ENCODE results near the gene DLX5. TPM values are rescaled to one million over a fixed set of nuclear protein-coding genes. Genes with fewer than 3 reads are reported as not detected.
A peak's percentile ranks its signal among the peaks of the same experiment; 100 is the strongest.

Gene DLX5
- total RNA-seq, 2 donors from 2014 or later: not detected

DNA sequence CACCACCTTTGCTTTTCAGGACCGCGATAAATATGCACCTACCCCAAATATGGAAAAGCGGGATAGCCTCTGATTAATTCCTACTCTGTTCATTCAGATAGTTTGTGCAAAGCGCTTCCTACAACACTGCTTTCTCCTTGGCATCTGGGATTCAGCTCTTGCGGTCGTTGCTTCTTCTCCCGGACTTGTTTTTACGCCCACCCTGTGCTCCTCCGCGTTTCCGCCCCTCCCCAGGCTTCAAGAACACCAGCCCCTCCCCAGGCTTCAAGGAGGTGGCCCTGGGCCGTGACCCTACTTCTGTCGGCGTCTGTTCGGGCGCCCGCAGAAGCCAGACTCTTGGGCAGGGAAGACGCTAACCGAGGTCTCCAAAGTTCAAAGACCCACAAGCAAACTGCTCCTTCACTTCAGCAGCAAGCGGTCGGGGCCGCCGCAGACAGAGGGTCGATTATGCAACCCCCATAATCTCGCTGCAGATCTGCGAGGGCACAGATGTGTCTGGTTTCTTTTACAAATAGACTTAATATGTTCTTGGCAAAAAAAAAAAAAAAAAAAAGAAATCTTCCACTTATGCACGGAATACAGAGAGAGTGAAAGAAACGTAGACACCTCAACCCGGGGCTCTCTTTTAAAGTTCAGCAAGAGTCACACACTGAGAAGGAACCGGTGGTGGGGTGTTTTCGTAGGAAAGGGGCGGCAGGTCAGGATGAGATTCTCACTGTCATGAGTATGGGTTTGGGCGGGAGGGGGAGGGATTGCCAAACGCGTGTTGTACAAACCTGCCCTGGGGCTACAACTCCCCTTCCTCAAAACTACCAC, 1.9 kb downstream of the DLX5 start:
- H3K9me3 ChIP-seq (ENCODE audit: control insufficient read depth, low read length, poor library complexity, severe bottlenecking): no peaks in the 10 kb centered on the region
- H3K36me3 Mint-ChIP-seq (ENCODE audit: low read depth): peaks cover 9% of the 10 kb centered on the region
- DNase-seq (no peak), ATAC-seq (no peak)
- peaks cover 43% of the 10 kb centered on the region for H3K4me1 Mint-ChIP-seq
- H3K4me3 Mint-ChIP-seq: peak overlapping the region; percentile 10
- H3K27ac Mint-ChIP-seq: no peak overlapping the region
- H3K27me3 Mint-ChIP-seq: peaks cover 95% of the 10 kb centered on the region

DNA sequence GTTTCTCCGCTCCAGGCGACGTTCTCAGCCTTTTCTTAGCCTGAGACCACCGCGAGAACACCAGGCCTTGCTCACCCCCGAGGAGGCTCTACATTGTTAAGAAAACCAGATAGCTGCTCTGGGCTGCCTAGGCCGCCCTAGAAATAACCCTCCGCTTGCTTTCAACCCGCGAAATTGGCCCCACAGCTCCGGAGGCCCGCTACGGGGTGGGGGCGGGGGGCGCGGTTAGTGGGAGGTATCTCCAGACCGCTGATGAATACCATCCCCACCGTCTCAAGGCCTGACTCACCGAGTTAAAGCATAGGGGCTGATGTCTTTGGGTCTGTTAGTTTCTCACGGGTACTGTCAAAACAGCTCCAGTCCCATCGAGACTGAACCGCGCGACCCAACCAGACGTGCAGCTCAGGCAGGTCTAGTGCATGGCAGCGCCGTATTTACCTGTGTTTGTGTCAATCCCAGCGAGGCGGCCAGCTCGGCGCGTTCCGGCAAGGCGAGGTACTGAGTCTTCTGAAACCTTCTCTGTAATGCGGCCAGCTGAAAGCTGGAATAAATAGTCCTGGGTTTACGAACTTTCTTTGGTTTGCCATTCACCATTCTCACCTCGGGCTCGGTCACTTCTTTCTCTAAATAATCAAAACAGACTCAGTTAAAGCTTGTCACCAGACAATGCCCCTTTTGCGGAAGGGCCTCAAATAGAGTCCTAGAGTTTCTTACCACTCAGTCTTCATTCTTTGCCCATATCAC, 2.7 kb downstream of the DLX5 start:
- no peak overlapping the region for H3K27ac Mint-ChIP-seq
- H3K36me3 Mint-ChIP-seq (ENCODE audit: low read depth): peaks cover 13% of the 10 kb centered on the region
- peaks cover 95% of the 10 kb centered on the region for H3K27me3 Mint-ChIP-seq
- no peaks in the 10 kb centered on the region for H3K9me3 ChIP-seq (ENCODE audit: control insufficient read depth, low read length, poor library complexity, severe bottlenecking)
- ATAC-seq: no peak
- peaks cover 41% of the 10 kb centered on the region for H3K4me1 Mint-ChIP-seq
- DNase-seq: no peak
- peak overlapping the region; percentile 58 for H3K4me3 Mint-ChIP-seq

DNA sequence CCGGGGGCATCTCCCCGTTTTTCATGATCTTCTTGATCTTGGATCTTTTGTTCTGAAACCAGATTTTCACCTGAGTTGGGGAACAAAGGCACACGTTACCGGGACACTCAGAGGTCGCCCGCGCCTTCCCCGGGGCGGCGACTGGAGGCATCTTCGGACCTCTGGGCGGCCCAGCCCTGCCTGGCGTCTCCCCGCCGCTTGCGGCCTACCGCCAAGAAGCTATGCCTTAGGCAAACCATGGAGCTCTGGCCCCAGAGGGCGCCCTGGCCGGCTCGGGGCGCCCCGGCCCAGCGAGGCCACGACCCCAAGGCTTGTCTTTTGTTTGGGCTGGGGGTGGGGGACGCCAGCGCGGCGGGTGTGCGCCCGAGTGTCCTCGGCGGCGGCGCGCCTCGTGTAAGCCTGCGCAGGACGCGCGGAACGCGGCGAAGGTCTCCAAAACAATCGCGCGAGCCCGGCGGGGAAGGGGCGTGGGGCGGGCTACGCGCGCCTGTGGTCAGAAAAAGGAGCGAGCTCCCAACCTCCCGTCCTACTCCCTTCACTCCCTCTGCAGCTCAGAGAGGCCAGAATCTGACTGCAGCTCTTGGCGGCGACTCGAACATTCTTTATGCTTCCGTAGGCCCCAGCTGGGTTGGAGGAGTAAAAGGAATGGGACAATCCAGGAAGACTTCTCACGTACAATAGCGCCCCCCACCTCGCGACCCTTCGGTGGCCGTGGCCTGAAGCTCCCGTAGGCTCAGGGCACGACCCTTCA, 3.5 kb downstream of the DLX5 start:
- ATAC-seq (no peak), DNase-seq (no peak)
- H3K4me3 Mint-ChIP-seq: peak overlapping the region; percentile 58
- no peaks in the 10 kb centered on the region for H3K9me3 ChIP-seq (ENCODE audit: control insufficient read depth, low read length, poor library complexity, severe bottlenecking)
- peaks cover 13% of the 10 kb centered on the region for H3K36me3 Mint-ChIP-seq (ENCODE audit: low read depth)
- peaks cover 33% of the 10 kb centered on the region for H3K4me1 Mint-ChIP-seq
- peaks cover 95% of the 10 kb centered on the region for H3K27me3 Mint-ChIP-seq
- peak overlapping the region; percentile 51 for H3K27ac Mint-ChIP-seq

DNA sequence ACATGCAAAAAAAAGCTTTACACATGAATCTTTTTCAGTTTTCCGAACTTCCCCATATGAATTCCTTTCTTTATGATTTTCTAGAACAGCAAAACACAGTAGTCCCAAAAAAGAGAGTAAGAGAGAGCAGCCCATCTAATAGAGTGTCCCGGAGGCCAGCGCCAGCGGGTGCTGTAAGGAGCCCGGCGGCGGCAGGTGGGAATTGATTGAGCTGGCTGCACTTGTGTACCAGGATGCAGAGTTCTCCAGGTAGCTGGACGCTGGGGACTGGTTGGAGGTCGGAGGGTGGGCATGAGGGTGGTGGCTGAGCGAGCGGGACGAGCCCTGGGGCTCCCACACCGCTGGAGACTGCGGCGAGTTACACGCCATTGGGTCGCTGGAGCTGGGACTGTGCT, 4.0 kb downstream of the DLX5 start:
- Mint-ChIP-seq H3K27me3 (peaks cover 95% of the 10 kb centered on the region), H3K4me3 (peak overlapping the region; percentile 1), H3K27ac (peak overlapping the region; percentile 51), H3K36me3 (ENCODE audit: low read depth) (peaks cover 13% of the 10 kb centered on the region), H3K4me1 (peaks cover 28% of the 10 kb centered on the region)
- no peak for DNase-seq
- no peaks in the 10 kb centered on the region for H3K9me3 ChIP-seq (ENCODE audit: control insufficient read depth, low read length, poor library complexity, severe bottlenecking)
- ATAC-seq: no peak

GRCh38 chr7:97019710-97020225, 4.9 kb downstream of the DLX5 start:
- no peak for DNase-seq
- H3K4me1 Mint-ChIP-seq: peaks cover 24% of the 10 kb centered on the region
- H3K36me3 Mint-ChIP-seq (ENCODE audit: low read depth): peaks cover 13% of the 10 kb centered on the region
- ATAC-seq: no peak
- no peak overlapping the region for H3K27ac Mint-ChIP-seq
- no peaks in the 10 kb centered on the region for H3K9me3 ChIP-seq (ENCODE audit: control insufficient read depth, low read length, poor library complexity, severe bottlenecking)
- peaks cover 95% of the 10 kb centered on the region for H3K27me3 Mint-ChIP-seq
- no peak overlapping the region for H3K4me3 Mint-ChIP-seq

DNA sequence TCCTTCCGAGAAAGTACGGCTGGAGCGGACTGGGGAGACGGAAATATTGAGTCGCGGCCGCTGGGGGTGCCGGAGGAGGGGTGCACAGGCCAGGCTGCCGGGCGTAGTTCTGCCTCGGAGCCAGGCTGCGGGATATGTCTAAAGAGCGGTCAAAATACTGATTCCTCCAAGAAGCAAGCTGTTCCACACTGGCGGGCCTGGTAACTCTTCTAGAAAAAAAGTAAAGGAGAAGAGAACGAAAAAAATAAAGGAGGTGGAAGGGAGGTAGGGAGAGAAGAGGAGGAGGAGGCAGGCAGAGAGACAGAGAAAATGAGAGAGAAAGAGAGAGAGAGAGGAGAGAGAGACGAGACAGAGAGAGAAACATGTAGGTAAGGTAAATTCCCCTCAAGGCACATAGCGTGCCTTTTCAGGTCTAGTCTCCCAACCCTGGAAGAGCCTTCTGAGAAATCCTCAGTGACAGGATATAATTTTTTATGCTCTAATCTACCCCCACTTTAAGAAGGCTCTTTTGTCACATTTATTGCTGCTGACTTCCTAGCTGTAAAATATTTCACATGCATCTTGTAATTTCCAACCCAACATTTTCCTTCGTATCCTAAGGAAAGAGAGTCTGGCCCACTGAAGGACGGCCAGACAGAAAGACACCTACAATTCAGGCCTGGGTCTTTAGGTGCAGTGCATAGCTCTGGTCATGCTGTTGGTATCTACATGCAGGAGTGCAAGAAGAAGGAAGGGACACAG, 5.7 kb downstream of the DLX5 start:
- H3K27ac Mint-ChIP-seq: no peak overlapping the region
- DNase-seq (no peak), ATAC-seq (no peak)
- no peaks in the 10 kb centered on the region for H3K9me3 ChIP-seq (ENCODE audit: control insufficient read depth, low read length, poor library complexity, severe bottlenecking)
- H3K27me3 Mint-ChIP-seq: peaks cover 95% of the 10 kb centered on the region
- H3K36me3 Mint-ChIP-seq (ENCODE audit: low read depth): peaks cover 13% of the 10 kb centered on the region
- no peak overlapping the region for H3K4me3 Mint-ChIP-seq
- H3K4me1 Mint-ChIP-seq: peaks cover 18% of the 10 kb centered on the region

GRCh38 chr7:97018126-97018601, 6.5 kb downstream of the DLX5 start:
- Mint-ChIP-seq H3K4me3 (no peak overlapping the region), H3K27me3 (peaks cover 97% of the 10 kb centered on the region), H3K36me3 (ENCODE audit: low read depth) (peaks cover 13% of the 10 kb centered on the region), H3K27ac (no peak overlapping the region), H3K4me1 (peaks cover 20% of the 10 kb centered on the region)
- no peaks in the 10 kb centered on the region for H3K9me3 ChIP-seq (ENCODE audit: control insufficient read depth, low read length, poor library complexity, severe bottlenecking)
- DNase-seq: no peak
- ATAC-seq: no peak

DNA sequence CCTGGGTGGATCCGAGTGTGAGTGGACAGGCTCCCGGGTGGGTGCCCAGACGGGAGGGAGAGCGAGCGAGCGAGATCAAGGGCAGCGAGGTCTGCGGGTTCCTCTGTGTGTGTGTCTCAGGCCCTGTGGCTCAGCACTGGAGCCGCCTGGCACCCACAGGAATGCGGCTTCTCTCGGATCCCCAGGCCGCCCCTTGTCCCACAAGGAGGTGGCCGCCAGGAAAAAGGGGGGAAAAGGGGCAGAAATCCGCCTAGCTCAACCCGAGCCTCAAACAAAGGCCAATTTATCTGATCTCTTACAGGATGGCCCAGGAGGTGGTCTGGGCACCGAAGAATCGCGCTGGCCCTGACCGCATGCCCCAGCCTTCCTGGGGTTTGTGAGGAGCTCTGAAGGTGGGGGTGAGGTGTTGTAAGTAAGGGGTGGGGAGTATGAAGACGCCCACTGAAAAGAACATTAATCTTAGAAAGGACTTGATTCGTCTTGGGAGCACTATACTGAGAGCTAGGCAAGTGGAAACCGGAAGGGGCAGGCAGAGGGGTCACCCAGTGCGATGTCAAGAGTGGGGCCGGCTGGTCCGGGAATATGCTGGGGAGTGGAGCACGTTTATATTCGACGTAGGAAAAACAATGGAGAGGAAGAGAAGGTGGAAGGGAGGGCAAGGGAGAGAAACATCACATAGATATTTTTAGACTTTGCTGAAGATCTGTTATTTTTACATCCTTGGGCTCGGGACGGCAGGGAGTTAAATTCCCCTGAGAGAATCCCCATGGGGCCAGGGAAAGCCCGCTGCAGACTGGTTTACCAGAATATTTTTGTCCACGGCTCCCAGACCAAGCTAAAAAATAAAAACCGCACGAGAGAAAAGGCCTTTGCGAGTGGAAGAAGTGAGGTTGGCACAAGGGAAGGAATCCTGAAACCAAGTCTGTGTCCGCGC, 7.2 kb downstream of the DLX5 start:
- no peak for DNase-seq
- peak overlapping the region; percentile 7 for H3K4me3 Mint-ChIP-seq
- no peaks in the 10 kb centered on the region for H3K9me3 ChIP-seq (ENCODE audit: control insufficient read depth, low read length, poor library complexity, severe bottlenecking)
- H3K27ac Mint-ChIP-seq: no peak overlapping the region
- no peak for ATAC-seq
- H3K4me1 Mint-ChIP-seq: peaks cover 14% of the 10 kb centered on the region
- H3K36me3 Mint-ChIP-seq (ENCODE audit: low read depth): peaks cover 13% of the 10 kb centered on the region
- peaks cover 97% of the 10 kb centered on the region for H3K27me3 Mint-ChIP-seq

- no peak overlapping the region for H3K27ac Mint-ChIP-seq
- H3K4me1 Mint-ChIP-seq: peaks cover 11% of the 10 kb centered on the region
- no peak overlapping the region for H3K4me3 Mint-ChIP-seq
- H3K27me3 Mint-ChIP-seq: peaks cover 97% of the 10 kb centered on the region
- no peak for DNase-seq
- H3K36me3 Mint-ChIP-seq (ENCODE audit: low read depth): peaks cover 15% of the 10 kb centered on the region
- H3K9me3 ChIP-seq (ENCODE audit: control insufficient read depth, low read length, poor library complexity, severe bottlenecking): no peaks in the 10 kb centered on the region
- no peak for ATAC-seq
Measured at GRCh38 chr7:97016381-97017191, 8.0 kb downstream of the DLX5 start.

DNA sequence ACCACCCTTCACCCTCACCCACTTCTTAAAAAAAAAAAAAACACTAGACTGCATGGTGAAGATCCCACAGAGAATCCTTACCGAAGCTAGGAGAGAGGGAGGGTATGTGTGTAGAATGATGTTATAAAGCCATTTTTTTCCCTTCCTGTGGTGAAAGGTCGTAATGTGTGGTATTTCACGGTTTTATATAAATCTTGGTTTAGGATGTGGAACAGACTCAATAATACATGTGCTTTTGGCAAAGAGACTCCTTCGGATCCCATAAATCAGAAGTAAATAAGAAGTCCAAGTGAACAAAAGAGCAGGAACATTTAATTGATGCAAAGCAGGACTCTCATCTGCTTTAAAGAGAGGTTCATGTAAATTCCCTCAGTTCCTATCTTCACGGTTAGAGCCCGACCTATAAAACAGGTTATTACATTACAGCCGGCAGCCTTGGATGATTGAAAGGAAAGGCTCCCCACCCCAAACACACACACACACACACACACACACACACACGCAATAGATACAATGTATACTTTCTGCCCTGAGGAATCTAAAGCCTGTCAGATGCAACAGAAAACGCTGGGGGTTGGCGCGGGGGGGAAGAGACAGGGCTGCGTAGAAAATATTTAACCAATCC, 8.8 kb downstream of the DLX5 start:
- no peak for DNase-seq
- Mint-ChIP-seq H3K27me3 (peaks cover 100% of the 10 kb centered on the region), H3K4me3 (no peak overlapping the region), H3K36me3 (ENCODE audit: low read depth) (peaks cover 15% of the 10 kb centered on the region), H3K27ac (no peak overlapping the region), H3K4me1 (peaks cover 9% of the 10 kb centered on the region)
- no peaks in the 10 kb centered on the region for H3K9me3 ChIP-seq (ENCODE audit: control insufficient read depth, low read length, poor library complexity, severe bottlenecking)
- no peak for ATAC-seq

GRCh38 chr7:97015279-97015678, 9.4 kb downstream of the DLX5 start:
- no peaks in the 10 kb centered on the region for H3K9me3 ChIP-seq (ENCODE audit: control insufficient read depth, low read length, poor library complexity, severe bottlenecking)
- peaks cover 12% of the 10 kb centered on the region for H3K36me3 Mint-ChIP-seq (ENCODE audit: low read depth)
- H3K4me1 Mint-ChIP-seq: peaks cover 9% of the 10 kb centered on the region
- ATAC-seq (no peak), DNase-seq (no peak)
- no peak overlapping the region for H3K4me3 Mint-ChIP-seq
- no peak overlapping the region for H3K27ac Mint-ChIP-seq
- peaks cover 95% of the 10 kb centered on the region for H3K27me3 Mint-ChIP-seq
